ENCODE data around the gene CYB5R4. TPM values are rescaled to one million over a fixed set of nuclear protein-coding genes. Genes with fewer than 3 reads are reported as not detected.

Gene CYB5R4
- total and polyA plus RNA-seq, 2 donors, result 10.7 to 20.2 TPM

DNA sequence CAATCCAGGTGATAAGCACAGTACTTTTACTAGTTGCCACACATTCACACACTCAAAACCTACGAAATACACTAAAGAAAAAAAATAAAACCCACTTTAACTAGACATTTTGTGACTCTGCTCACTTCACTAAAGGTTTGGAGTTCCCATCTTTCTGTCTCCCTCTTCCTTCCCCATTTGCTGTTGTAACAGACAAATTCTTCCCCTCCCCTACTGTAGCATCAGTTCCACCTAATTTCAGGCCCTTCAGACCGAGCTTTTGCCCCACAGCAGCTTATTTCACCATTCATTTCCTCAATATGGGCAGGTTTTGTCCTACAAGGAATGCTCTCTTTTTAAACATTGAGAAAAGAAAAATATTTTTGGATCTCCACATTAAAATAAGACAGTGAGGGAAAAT lies 142.7 kb downstream of the CYB5R4 start:
- no peaks in the 10 kb centered on the region for H3K9me3 ChIP-seq (ENCODE audit: control insufficient read depth in 2 of 2, insufficient read depth in 1 of 2, low read length in 1 of 2)
- H3K4me3 ChIP-seq (ENCODE audit: low read length in 2 of 2), result no peak overlapping the region
- no peaks in the 10 kb centered on the region for H3K27me3 ChIP-seq (ENCODE audit: control insufficient read depth in 2 of 2, insufficient read depth in 1 of 2, low read length in 1 of 2)
- no peak overlapping the region for H3K27ac ChIP-seq (ENCODE audit: low read depth in 1 of 2, low read length in 1 of 2)
- H3K36me3 ChIP-seq (ENCODE audit: control insufficient read depth in 2 of 2, insufficient read depth in 2 of 2, low read length in 1 of 2), result no peaks in the 10 kb centered on the region
- no peaks in the 10 kb centered on the region for H3K4me1 ChIP-seq (ENCODE audit: control insufficient read depth in 2 of 2, insufficient read depth in 2 of 2, low read length in 2 of 2)
- DNase-seq (ENCODE audit: low read depth in 6 of 9, low spot score in 9 of 9), result no peak
- 81% methylated on average over 2 of the region's 2 CpGs for WGBS

DNA sequence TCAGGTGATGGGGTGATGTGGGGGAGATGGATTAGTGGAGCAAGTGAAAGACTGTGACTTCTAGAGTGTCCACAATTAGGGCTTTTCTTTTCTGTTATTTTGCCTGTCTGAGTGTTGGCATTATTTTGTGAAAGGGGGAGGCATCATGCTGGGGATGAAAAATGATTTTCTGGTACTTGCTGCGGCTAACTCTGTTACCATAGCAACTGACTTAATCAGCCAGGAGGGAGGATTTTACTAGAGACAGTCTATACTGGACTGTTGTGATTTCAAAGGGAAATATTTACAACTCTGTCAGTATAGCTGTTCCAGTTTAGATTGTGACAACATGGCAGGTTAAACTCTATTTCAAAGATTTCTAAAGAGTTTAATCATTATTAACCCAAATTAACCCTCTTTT lies 143.6 kb downstream of the CYB5R4 start:
- Histone ChIP-seq H3K4me1 (ENCODE audit: control insufficient read depth in 2 of 2, insufficient read depth in 2 of 2, low read length in 2 of 2) (no peaks in the 10 kb centered on the region), H3K9me3 (ENCODE audit: control insufficient read depth in 2 of 2, insufficient read depth in 1 of 2, low read length in 1 of 2) (no peaks in the 10 kb centered on the region), H3K27me3 (ENCODE audit: control insufficient read depth in 2 of 2, insufficient read depth in 1 of 2, low read length in 1 of 2) (no peaks in the 10 kb centered on the region), H3K36me3 (ENCODE audit: control insufficient read depth in 2 of 2, insufficient read depth in 2 of 2, low read length in 1 of 2) (no peaks in the 10 kb centered on the region), H3K4me3 (ENCODE audit: low read length in 2 of 2) (no peak overlapping the region), H3K27ac (ENCODE audit: low read depth in 1 of 2, low read length in 1 of 2) (no peak overlapping the region)
- 92% methylated on average over 1 of the region's 1 CpG for WGBS
- no peak for DNase-seq (ENCODE audit: low read depth in 6 of 9, low spot score in 9 of 9)

DNA sequence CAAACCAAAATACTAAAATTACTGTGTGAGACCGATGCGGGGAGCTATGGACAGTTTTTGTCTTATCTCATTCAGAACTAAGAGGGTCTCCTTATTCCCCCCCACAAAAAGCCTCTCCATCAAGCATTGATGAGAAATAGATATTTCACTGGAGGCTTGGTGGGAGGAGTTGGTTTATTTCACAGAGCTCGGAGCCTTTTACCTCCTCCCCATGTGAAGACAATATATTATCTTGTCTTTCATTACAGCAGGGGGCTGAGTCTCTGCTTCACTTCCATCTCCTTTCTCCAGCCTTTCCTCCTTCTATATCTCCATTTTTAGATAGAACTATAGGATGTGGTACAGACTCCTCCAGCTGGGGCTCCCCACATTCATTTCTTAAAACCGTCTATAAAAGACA lies 144.2 kb downstream of the CYB5R4 start:
- 94% methylated on average over 4 of the region's 4 CpGs for whole genome bisulfite sequencing
- Histone ChIP-seq H3K9me3 (ENCODE audit: control insufficient read depth in 2 of 2, insufficient read depth in 1 of 2, low read length in 1 of 2) (no peaks in the 10 kb centered on the region), H3K27me3 (ENCODE audit: control insufficient read depth in 2 of 2, insufficient read depth in 1 of 2, low read length in 1 of 2) (no peaks in the 10 kb centered on the region), H3K27ac (ENCODE audit: low read depth in 1 of 2, low read length in 1 of 2) (no peak overlapping the region), H3K36me3 (ENCODE audit: control insufficient read depth in 2 of 2, insufficient read depth in 2 of 2, low read length in 1 of 2) (no peaks in the 10 kb centered on the region), H3K4me1 (ENCODE audit: control insufficient read depth in 2 of 2, insufficient read depth in 2 of 2, low read length in 2 of 2) (no peaks in the 10 kb centered on the region), H3K4me3 (ENCODE audit: low read length in 2 of 2) (no peak overlapping the region)
- no peak for DNase-seq (ENCODE audit: low read depth in 6 of 9, low spot score in 9 of 9)

DNA sequence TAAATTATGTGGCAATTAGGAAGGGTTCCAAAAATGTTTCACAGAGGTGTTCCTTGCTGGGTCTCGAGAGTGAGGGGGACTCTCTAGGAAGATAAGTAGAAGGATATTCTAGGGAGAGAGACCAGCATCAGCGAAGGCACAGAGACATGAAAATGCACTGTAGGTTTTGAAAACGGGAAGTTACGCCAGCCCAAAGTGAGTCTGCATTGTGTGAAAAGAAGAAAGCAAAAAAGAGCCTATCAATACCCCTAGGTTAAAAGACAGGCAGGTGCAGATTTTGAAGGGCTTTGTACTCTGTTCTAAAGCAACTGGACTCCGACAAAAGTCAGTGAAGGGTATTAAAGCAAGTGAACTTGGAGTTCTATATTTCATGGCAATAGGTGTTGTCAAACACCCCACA lies 148.4 kb downstream of the CYB5R4 start:
- Histone ChIP-seq H3K4me1 (ENCODE audit: control insufficient read depth in 2 of 2, insufficient read depth in 2 of 2, low read length in 2 of 2) (no peaks in the 10 kb centered on the region), H3K36me3 (ENCODE audit: control insufficient read depth in 2 of 2, insufficient read depth in 2 of 2, low read length in 1 of 2) (no peaks in the 10 kb centered on the region), H3K27ac (ENCODE audit: low read depth in 1 of 2, low read length in 1 of 2) (no peak overlapping the region), H3K27me3 (ENCODE audit: control insufficient read depth in 2 of 2, insufficient read depth in 1 of 2, low read length in 1 of 2) (no peaks in the 10 kb centered on the region), H3K4me3 (ENCODE audit: low read length in 2 of 2) (no peak overlapping the region), H3K9me3 (ENCODE audit: control insufficient read depth in 2 of 2, insufficient read depth in 1 of 2, low read length in 1 of 2) (no peaks in the 10 kb centered on the region)
- 74% methylated on average over 5 of the region's 5 CpGs for WGBS
- no peak for DNase-seq (ENCODE audit: low read depth in 6 of 9, low spot score in 9 of 9)

GRCh38 chr6:84013354-84013753 lies 153.9 kb downstream of the CYB5R4 start:
- no peaks in the 10 kb centered on the region for H3K36me3 ChIP-seq (ENCODE audit: control insufficient read depth in 2 of 2, insufficient read depth in 2 of 2, low read length in 1 of 2)

DNA sequence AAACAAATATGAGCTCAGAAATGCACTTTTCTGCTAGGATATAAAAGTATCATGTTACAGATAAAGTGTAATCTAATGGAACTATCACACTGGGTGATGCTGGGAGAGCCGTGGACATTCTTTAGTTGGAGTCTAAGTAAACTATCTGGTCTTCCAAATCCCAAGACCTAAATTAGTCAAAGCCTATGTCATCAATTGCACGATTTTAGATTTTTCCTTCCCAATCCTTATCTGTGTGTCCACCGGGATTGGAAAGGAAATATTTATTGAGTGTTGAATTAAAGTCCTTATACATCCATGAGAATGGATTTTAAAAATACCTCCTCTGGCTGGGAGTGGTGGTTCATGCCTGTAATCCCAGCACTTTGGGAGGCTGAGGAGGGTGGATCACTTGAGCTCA lies 154.4 kb downstream of the CYB5R4 start:
- Histone ChIP-seq H3K27ac (ENCODE audit: low read depth in 1 of 2, low read length in 1 of 2) (no peak overlapping the region), H3K27me3 (ENCODE audit: control insufficient read depth in 2 of 2, insufficient read depth in 1 of 2, low read length in 1 of 2) (no peaks in the 10 kb centered on the region), H3K4me3 (ENCODE audit: low read length in 2 of 2) (no peak overlapping the region), H3K9me3 (ENCODE audit: control insufficient read depth in 2 of 2, insufficient read depth in 1 of 2, low read length in 1 of 2) (no peaks in the 10 kb centered on the region), H3K4me1 (ENCODE audit: control insufficient read depth in 2 of 2, insufficient read depth in 2 of 2, low read length in 2 of 2) (no peaks in the 10 kb centered on the region), H3K36me3 (ENCODE audit: control insufficient read depth in 2 of 2, insufficient read depth in 2 of 2, low read length in 1 of 2) (no peaks in the 10 kb centered on the region)
- DNase-seq (ENCODE audit: low read depth in 6 of 9, low spot score in 9 of 9), result no peak
- 93% methylated on average over 3 of the region's 3 CpGs for WGBS

More at GRCh38 chr6:84013354-84013753, 153.9 kb downstream of the CYB5R4 start:
- no peak for DNase-seq (ENCODE audit: low read depth in 6 of 9, low spot score in 9 of 9)
- Histone ChIP-seq H3K4me3 (ENCODE audit: low read length in 2 of 2) (no peak overlapping the region), H3K27ac (ENCODE audit: low read depth in 1 of 2, low read length in 1 of 2) (no peak overlapping the region), H3K27me3 (ENCODE audit: control insufficient read depth in 2 of 2, insufficient read depth in 1 of 2, low read length in 1 of 2) (no peaks in the 10 kb centered on the region), H3K9me3 (ENCODE audit: control insufficient read depth in 2 of 2, insufficient read depth in 1 of 2, low read length in 1 of 2) (no peaks in the 10 kb centered on the region), H3K4me1 (ENCODE audit: control insufficient read depth in 2 of 2, insufficient read depth in 2 of 2, low read length in 2 of 2) (no peaks in the 10 kb centered on the region)
- 82% methylated on average over 2 of the region's 2 CpGs for WGBS

GRCh38 chr6:84016029-84016428 lies 156.5 kb downstream of the CYB5R4 start:
- Histone ChIP-seq H3K4me1 (ENCODE audit: control insufficient read depth in 2 of 2, insufficient read depth in 2 of 2, low read length in 2 of 2) (no peaks in the 10 kb centered on the region), H3K27ac (ENCODE audit: low read depth in 1 of 2, low read length in 1 of 2) (no peak overlapping the region), H3K9me3 (ENCODE audit: control insufficient read depth in 2 of 2, insufficient read depth in 1 of 2, low read length in 1 of 2) (no peaks in the 10 kb centered on the region), H3K36me3 (ENCODE audit: control insufficient read depth in 2 of 2, insufficient read depth in 2 of 2, low read length in 1 of 2) (no peaks in the 10 kb centered on the region), H3K27me3 (ENCODE audit: control insufficient read depth in 2 of 2, insufficient read depth in 1 of 2, low read length in 1 of 2) (no peaks in the 10 kb centered on the region), H3K4me3 (ENCODE audit: low read length in 2 of 2) (no peak overlapping the region)
- DNase-seq (ENCODE audit: low read depth in 6 of 9, low spot score in 9 of 9), result no peak
- 98% methylated on average over 1 of the region's 1 CpG for WGBS

Other genes with a start within 250 kb of the CYB5R4 start
- 0.66 TPM for gene SNAP91, start 150.6 kb upstream of the CYB5R4 start, total RNA-seq
- gene SNAP91, start 150.6 kb upstream of the CYB5R4 start, polyA plus RNA-seq, result 0.66 TPM
- 0.28 TPM for gene RIPPLY2, start 6.3 kb upstream of the CYB5R4 start, total RNA-seq
- gene RIPPLY2, start 6.3 kb upstream of the CYB5R4 start, polyA plus RNA-seq, result 0.23 TPM
- 1.6 TPM for gene MRAP2, start 174.1 kb downstream of the CYB5R4 start, total RNA-seq
- gene MRAP2, start 174.1 kb downstream of the CYB5R4 start, polyA plus RNA-seq, result 1.3 TPM

All from thymus (tissue), 11 donors.